ENCODE data around the gene PRKCSH.

PRKCSH gene

DNA sequence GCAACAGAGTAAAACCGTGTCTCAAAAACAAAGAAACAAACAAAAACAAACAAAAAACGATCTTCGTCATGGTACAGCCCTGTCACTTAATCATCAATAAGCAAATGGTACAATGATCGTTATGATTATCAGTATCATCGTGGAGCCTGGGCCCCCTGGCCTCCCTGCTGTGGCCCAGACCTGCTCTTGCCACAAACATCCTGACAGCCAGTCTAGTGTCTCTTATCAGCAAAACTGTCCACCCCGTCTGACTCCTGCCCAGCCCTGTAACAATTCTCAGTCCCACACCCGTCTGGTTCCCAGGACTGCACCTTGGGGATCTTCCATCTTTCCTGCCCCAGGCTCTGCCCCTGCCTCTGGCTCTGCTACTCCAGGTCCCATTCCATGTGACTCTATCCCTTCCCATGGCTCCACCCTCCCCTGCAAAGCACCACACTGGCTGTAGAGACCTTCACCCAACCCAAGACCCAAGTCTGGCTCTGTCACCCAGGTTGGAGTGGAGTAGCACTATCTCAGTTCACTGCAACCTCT, 64.5 kb downstream of the PRKCSH start:
- no peak for DNase-seq (ENCODE audit: insufficient read length, low spot score)
- no peak for FAIRE-seq
- no peak for TF ChIP-seq POLR2A (IDR thresholded peaks at IDR 0.05; ENCODE audit: low read depth, low read length)

Measured in H54 (cell line).